Stimulated activated effector memory CD8-positive, alpha-beta T cell treated with anti-CD3 and anti-CD28 coated beads, Interleukin-12 subunit alpha, Interleukin-12 subunit beta, amount 100 ng/mL, for 72 hours (primary cell): ENCODE data around the gene ZNF423.
A peak's percentile ranks its signal among the peaks of the same experiment; 100 is the strongest.

Source experiments
- ATAC-seq: fragments of 150-1000 bp; cut with Tn5 transposase; 2 replicates; pipeline ENCODE4 v1.10.0; 2021
- DNase-seq, 2 donors: peaks; one replicate each; pipeline ENCODE4 v3.0.0; 2021 to 2022; ENCODE audit warnings: low spot score in 2 of 2
- H3K27ac Mint-ChIP-seq: one replicate; pipeline ENCODE4 v1.8.0; 2022; ENCODE audit warnings: mild to moderate bottlenecking, mixed read lengths
- H3K36me3 Mint-ChIP-seq: one replicate; pipeline ENCODE4 v1.8.0; 2022; ENCODE audit warnings: mild to moderate bottlenecking, mixed read lengths
- H3K4me1 Mint-ChIP-seq: one replicate; pipeline ENCODE4 v1.8.0; 2022; ENCODE audit warnings: mixed read lengths
- H3K4me3 Mint-ChIP-seq: one replicate; pipeline ENCODE4 v1.8.0; 2022; ENCODE audit warnings: mild to moderate bottlenecking, mixed read lengths
- H3K9me3 Mint-ChIP-seq: one replicate; pipeline ENCODE4 v1.8.0; 2022; ENCODE audit warnings: mixed read lengths

The ZNF423 gene

GRCh38 chr16:49456763-49457162, 399.1 kb downstream of the ZNF423 start:
- Mint-ChIP-seq H3K4me3 (no peak overlapping the region), H3K36me3 (no peaks in the 10 kb centered on the region), H3K27ac (no peak overlapping the region), H3K4me1 (no peaks in the 10 kb centered on the region), H3K9me3 (no peaks in the 10 kb centered on the region)
- no peak for DNase-seq
- ATAC-seq: no peak

- no peaks in the 10 kb centered on the region for H3K4me1 Mint-ChIP-seq
- H3K27ac Mint-ChIP-seq: no peak overlapping the region
- DNase-seq (no peak), ATAC-seq (no peak)
- H3K4me3 Mint-ChIP-seq: no peak overlapping the region
- H3K36me3 Mint-ChIP-seq: no peaks in the 10 kb centered on the region
- H3K9me3 Mint-ChIP-seq: no peaks in the 10 kb centered on the region
These were observed 399.7 kb downstream of the ZNF423 start for GRCh38 chr16:49455991-49456745.

- H3K36me3 Mint-ChIP-seq: no peaks in the 10 kb centered on the region
- no peaks in the 10 kb centered on the region for H3K4me1 Mint-ChIP-seq
- no peaks in the 10 kb centered on the region for H3K9me3 Mint-ChIP-seq
- DNase-seq (no peak), ATAC-seq (no peak)
- no peak overlapping the region for H3K27ac Mint-ChIP-seq
- no peak overlapping the region for H3K4me3 Mint-ChIP-seq
These were observed 400.5 kb downstream of the ZNF423 start for GRCh38 chr16:49455181-49455990.

GRCh38 chr16:49454426-49455180, 401.3 kb downstream of the ZNF423 start:
- DNase-seq (no peak), ATAC-seq (no peak)
- Mint-ChIP-seq H3K27ac (no peak overlapping the region), H3K36me3 (no peaks in the 10 kb centered on the region), H3K9me3 (no peaks in the 10 kb centered on the region), H3K4me1 (no peaks in the 10 kb centered on the region), H3K4me3 (no peak overlapping the region)

- H3K9me3 Mint-ChIP-seq: no peaks in the 10 kb centered on the region
- ATAC-seq (no peak), DNase-seq (no peak)
- no peaks in the 10 kb centered on the region for H3K4me1 Mint-ChIP-seq
- H3K36me3 Mint-ChIP-seq: no peaks in the 10 kb centered on the region
- H3K27ac Mint-ChIP-seq: no peak overlapping the region
- H3K4me3 Mint-ChIP-seq: no peak overlapping the region
These were observed 401.9 kb downstream of the ZNF423 start for GRCh38 chr16:49453983-49454382.

GRCh38 chr16:49453021-49453420, 402.9 kb downstream of the ZNF423 start:
- Mint-ChIP-seq H3K36me3 (no peaks in the 10 kb centered on the region), H3K27ac (no peak overlapping the region), H3K4me3 (no peak overlapping the region), H3K9me3 (no peaks in the 10 kb centered on the region), H3K4me1 (no peaks in the 10 kb centered on the region)
- ATAC-seq (no peak), DNase-seq (no peak)

- Mint-ChIP-seq H3K4me3 (no peak overlapping the region), H3K36me3 (no peaks in the 10 kb centered on the region), H3K9me3 (no peaks in the 10 kb centered on the region), H3K27ac (no peak overlapping the region), H3K4me1 (no peaks in the 10 kb centered on the region)
- ATAC-seq (no peak), DNase-seq (no peak)
These were observed 403.3 kb downstream of the ZNF423 start for GRCh38 chr16:49452578-49452977.

- Mint-ChIP-seq H3K27ac (no peak overlapping the region), H3K9me3 (no peaks in the 10 kb centered on the region), H3K4me1 (no peaks in the 10 kb centered on the region), H3K36me3 (no peaks in the 10 kb centered on the region), H3K4me3 (no peak overlapping the region)
- DNase-seq: no peak
- no peak for ATAC-seq
These were observed 403.8 kb downstream of the ZNF423 start for GRCh38 chr16:49452108-49452507.

- ATAC-seq: no peak
- Mint-ChIP-seq H3K4me1 (peaks cover 12% of the 10 kb centered on the region), H3K4me3 (no peak overlapping the region), H3K27ac (no peak overlapping the region), H3K36me3 (no peaks in the 10 kb centered on the region), H3K9me3 (no peaks in the 10 kb centered on the region)
- DNase-seq: no peak
These were observed 409.1 kb downstream of the ZNF423 start for GRCh38 chr16:49446805-49447204.

- ATAC-seq: no peak
- H3K9me3 Mint-ChIP-seq: no peaks in the 10 kb centered on the region
- no peak overlapping the region for H3K27ac Mint-ChIP-seq
- peaks cover 17% of the 10 kb centered on the region for H3K4me1 Mint-ChIP-seq
- no peaks in the 10 kb centered on the region for H3K36me3 Mint-ChIP-seq
- DNase-seq: no peak
- H3K4me3 Mint-ChIP-seq: no peak overlapping the region
These were observed 412.3 kb downstream of the ZNF423 start for GRCh38 chr16:49443576-49443975.

- no peaks in the 10 kb centered on the region for H3K36me3 Mint-ChIP-seq
- H3K27ac Mint-ChIP-seq: no peak overlapping the region
- H3K9me3 Mint-ChIP-seq: no peaks in the 10 kb centered on the region
- peaks cover 17% of the 10 kb centered on the region for H3K4me1 Mint-ChIP-seq
- DNase-seq (no peak), ATAC-seq (no peak)
- H3K4me3 Mint-ChIP-seq: no peak overlapping the region
These were observed 413.1 kb downstream of the ZNF423 start for GRCh38 chr16:49442805-49443204.

- peaks cover 17% of the 10 kb centered on the region for H3K4me1 Mint-ChIP-seq
- no peaks in the 10 kb centered on the region for H3K36me3 Mint-ChIP-seq
- peak overlapping the region; percentile 29 for H3K4me3 Mint-ChIP-seq
- ATAC-seq (peak; percentile 88), DNase-seq (peak; percentile 8 to 69)
- H3K27ac Mint-ChIP-seq: no peak overlapping the region
- H3K9me3 Mint-ChIP-seq: no peaks in the 10 kb centered on the region
These were observed 414.5 kb downstream of the ZNF423 start for GRCh38 chr16:49441366-49441780.

- DNase-seq (no peak), ATAC-seq (no peak)
- no peak overlapping the region for H3K27ac Mint-ChIP-seq
- peaks cover 17% of the 10 kb centered on the region for H3K4me1 Mint-ChIP-seq
- no peaks in the 10 kb centered on the region for H3K36me3 Mint-ChIP-seq
- no peaks in the 10 kb centered on the region for H3K9me3 Mint-ChIP-seq
- H3K4me3 Mint-ChIP-seq: no peak overlapping the region
These were observed 415.5 kb downstream of the ZNF423 start for GRCh38 chr16:49440156-49441065.

GRCh38 chr16:49439676-49440075, 416.2 kb downstream of the ZNF423 start:
- no peak overlapping the region for H3K4me3 Mint-ChIP-seq
- DNase-seq: no peak
- ATAC-seq: no peak
- no peaks in the 10 kb centered on the region for H3K36me3 Mint-ChIP-seq
- H3K27ac Mint-ChIP-seq: peak overlapping the region; percentile 14
- no peaks in the 10 kb centered on the region for H3K9me3 Mint-ChIP-seq
- peaks cover 17% of the 10 kb centered on the region for H3K4me1 Mint-ChIP-seq

GRCh38 chr16:49439050-49439449, 416.9 kb downstream of the ZNF423 start:
- no peak overlapping the region for H3K27ac Mint-ChIP-seq
- no peak overlapping the region for H3K4me3 Mint-ChIP-seq
- no peaks in the 10 kb centered on the region for H3K36me3 Mint-ChIP-seq
- H3K9me3 Mint-ChIP-seq: no peaks in the 10 kb centered on the region
- DNase-seq (no peak), ATAC-seq (no peak)
- peaks cover 17% of the 10 kb centered on the region for H3K4me1 Mint-ChIP-seq
